GM11168 (cell line): ENCODE measurements around the gene PRRC2B.

Experiments
- in situ Hi-C: fragments of 300-500 bp; cut with MboI; formaldehyde crosslinking; loops from one replicate; pipeline ENCODE4 v1.12.0; 2022; ENCODE audit warnings: low sequenced_read_pairs; ENCODE audit not compliant: unreplicated experiment

Gene PRRC2B

DNA sequence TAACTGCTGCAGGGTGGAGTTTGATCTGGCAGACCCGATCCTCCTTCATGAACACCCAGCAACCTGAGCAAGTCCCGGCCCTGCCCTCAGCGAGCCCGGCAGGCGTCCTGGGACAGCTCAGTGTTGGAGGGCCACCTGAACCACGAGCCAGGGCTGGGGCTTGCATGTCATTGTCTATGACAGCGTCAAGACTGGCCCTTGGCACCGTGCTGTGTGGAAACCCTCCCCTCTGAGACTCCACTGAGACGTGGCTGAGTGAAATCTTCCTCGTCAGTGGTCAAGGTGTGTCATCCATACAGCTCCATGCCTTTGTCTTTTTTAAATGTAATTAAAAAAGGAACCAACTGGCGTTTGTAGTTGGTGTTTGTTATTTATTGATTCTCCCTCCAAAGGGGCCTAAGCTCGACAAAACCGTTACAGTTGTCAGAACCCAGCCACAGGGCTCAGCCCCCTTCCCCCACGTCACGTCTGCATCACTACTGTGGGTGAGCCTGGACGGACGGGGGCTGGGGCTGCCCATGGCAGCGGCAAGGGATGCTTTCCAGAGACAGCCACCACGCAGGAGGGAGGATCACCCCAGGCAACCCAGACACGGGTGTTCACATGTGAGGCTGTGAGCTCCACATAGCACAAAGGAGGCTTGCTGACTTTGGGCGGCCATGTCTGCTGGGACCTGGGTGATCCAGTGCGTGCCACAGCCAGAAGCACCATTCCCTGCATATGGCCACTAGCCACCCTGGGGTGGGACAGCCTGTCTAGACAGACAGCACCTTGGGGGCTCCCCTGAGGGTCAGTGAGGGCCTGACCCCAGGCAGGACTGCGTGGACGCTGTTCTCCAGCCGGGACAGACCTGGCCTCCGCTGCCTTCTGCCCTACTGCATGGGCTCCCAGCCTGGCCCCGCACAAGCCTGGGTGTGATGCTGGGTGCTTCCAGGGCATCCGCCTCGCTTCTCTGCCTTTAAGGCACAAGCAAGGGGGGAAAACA, 129.9 kb downstream of the PRRC2B start:
- in situ Hi-C loops, result loop anchor here (25.0 kb wide), 1 partner anchor 714 kb away; no protein-coding TSS in a partner anchor

DNA sequence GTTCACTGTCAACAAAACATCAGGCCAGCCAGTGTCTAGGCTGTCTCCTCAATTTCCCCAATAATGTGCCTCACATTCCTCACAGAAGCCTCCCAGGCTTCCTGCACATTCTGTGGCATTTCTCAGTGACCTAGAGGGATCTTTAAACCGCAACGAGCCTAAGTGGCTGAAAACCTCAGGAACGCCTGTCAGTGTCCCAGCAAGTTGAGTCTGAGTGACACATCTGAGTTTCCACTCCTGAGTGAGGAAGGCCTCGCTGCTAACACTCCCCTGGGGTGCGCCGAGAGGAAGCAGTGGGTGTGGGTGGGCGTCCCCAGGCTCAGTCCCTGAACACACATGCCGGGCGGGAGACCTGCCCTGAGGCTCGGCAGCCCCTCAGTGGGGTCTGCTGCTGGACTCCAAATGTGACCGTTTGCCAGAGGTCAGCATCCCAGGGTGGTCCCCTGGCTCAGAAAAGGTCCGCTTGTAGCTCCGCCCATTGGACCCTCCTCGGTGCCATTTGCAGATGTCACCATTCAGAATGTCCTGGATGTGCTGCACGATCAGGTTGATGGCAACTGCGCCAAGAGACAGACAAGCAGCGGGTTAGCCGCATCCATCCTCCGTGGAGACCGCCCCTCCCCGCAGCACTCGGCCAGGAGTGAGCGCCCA, 130.9 kb downstream of the PRRC2B start:
- in situ Hi-C loops, result loop anchor here (25.0 kb wide), 1 partner anchor 713 kb away; no protein-coding TSS in a partner anchor

DNA sequence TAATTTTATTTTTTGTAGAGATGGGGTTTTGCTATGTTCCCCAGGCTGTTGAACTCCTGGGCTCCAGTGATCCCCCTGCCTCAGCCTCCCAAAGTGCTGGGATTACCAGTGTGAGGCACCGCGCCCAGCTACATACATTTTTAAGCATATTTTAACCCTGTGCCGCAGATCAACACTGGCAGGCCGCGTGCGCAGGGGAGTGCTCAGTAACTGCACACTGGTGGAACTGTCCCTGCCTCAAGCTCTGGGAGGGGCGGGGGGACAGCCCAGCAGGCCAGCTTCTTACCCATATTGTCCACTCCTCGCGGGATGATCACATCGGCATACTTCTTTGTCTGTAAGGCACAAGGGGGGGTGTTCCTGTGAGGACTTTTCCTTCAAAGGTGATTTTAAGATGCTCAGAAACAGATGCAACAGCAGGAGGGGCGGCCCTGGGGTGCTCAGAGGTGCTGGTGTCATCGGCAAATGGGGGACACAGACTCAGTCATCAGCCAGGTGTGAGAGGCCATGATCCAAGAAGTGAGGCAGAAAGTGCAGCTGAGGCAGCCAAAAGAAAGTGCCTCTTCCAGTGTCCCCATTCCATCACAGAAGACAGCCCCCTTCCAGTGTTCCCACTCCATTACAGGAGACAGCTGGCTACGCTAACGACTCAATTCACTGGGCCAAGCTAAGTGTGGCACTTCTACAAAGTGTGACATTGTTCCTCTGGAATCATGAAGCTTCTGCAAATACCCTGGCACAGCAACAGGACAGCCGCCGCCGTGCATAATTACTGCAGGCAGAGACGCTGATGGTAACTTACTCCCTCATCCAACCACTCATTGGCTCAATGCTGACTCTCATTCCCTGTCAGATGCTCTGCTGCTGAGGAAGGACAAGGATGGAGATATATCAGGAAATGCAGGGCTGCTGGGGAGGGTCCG, 132.0 kb downstream of the PRRC2B start:
- in situ Hi-C loops, result no loop called here

DNA sequence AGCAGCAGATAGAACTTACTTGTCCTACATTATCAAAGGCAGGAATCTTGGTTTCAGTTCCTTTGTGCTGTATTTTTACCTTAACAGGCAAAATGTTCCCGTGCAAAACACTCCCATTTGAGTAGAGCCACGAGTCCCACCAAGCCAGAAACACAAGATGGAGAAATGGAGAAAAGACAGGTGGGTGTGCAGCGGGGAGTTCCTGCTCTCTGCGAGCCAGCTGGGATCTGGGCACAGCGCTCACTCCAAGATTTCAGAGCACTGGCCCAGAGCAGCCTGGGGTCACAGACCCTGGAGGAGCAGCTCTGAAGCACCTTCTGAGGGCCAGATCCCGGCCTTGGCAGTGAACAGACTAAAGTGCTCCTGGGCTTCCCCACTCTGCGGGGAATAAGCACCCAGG, 134.3 kb downstream of the PRRC2B start:
- in situ Hi-C loops, result no loop called here

DNA sequence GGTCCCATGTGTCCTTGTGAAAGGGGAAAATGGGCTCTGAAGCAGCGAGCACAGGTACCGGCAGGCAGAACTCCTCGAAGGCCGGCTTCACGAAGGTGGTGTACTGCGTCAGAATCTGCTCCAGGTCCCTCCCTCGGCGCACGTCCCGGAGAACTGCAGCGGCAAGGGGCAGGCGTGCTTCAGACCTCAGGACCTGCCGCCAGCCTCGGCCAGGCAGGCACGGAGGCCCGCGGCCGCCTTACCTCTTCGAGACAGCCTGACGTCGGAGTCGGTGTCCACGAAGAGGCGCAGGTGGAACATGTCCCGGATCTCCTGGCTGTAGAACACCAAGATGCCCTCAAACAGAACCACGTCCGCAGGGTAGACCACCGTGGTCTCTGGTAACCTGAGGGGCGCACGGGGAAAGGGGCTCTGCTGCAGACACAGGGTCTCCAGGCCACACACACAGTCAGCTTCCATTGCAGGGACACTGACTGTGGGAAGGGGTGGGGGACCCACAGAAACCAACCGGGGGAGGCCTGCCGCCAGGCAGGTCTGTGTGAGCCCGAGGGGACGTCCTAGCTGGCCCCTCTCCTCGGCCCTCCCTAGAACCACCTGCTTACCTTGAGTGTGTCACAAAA, 135.1 kb downstream of the PRRC2B start:
- in situ Hi-C loops, result no loop called here

DNA sequence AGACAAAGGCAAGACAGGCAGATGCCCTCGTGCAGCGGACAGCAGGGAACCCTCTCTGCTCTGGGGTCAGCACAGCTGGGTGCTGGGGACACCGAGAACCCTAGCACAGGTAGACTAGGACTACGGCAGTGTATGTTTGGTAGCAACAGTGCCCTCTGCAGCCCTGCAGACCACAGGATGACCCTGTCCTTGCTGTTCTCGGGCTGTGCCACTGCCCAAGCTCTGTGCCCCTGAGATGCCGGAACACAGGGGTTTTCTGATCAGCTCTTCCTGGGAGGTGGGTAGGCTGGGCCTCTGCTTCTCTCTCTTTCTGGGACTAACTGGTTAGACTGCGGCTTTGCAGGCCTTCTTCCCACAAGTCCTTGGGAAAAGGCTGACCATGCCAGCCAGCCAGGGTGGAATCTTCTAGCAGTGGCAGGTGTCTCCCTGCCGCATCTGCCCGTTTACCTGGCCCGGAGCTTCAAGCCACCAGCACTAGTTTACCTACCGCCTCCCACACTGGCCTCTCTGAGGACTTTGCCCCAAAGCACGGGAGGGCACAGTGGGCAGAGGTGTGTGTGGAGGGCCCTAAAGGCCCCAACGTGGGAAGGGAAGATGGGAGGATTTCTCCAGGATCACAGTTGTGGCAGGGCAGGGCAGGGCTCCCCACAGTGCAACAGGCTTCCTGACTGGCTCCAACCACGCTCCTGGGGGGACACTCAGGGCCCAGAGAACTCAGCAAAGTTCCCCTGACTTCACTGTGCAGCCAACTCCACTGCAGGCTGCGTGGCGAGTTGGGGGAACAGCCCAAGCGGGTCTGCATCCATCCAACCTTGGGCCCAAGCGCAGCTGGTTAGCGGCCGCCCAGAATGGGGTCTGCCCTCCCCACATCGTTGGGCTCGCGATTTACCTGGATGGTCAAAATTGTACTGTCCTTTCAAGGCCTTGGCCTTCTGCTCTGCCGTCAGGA, 136.0 kb downstream of the PRRC2B start:
- in situ Hi-C loops, result no loop called here

DNA sequence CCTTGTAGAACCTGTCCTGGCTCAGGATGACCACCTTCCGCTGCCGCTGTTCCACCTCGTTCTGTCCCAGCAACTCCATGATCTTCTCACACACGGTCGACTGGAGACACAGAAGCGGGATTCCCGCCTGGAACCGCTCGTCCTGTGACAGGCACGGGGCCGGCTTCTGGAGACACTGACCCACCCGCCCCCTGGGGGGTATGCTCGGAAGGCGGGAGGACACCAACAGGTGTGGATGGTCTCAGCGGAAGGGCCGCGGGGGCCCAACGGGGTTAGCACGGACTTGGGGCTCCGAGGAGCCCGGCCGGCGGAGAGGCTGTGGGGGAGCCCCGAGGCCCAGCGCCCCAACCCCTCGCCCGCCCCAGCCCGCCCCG, 136.6 kb downstream of the PRRC2B start:
- in situ Hi-C loops, result no loop called here

DNA sequence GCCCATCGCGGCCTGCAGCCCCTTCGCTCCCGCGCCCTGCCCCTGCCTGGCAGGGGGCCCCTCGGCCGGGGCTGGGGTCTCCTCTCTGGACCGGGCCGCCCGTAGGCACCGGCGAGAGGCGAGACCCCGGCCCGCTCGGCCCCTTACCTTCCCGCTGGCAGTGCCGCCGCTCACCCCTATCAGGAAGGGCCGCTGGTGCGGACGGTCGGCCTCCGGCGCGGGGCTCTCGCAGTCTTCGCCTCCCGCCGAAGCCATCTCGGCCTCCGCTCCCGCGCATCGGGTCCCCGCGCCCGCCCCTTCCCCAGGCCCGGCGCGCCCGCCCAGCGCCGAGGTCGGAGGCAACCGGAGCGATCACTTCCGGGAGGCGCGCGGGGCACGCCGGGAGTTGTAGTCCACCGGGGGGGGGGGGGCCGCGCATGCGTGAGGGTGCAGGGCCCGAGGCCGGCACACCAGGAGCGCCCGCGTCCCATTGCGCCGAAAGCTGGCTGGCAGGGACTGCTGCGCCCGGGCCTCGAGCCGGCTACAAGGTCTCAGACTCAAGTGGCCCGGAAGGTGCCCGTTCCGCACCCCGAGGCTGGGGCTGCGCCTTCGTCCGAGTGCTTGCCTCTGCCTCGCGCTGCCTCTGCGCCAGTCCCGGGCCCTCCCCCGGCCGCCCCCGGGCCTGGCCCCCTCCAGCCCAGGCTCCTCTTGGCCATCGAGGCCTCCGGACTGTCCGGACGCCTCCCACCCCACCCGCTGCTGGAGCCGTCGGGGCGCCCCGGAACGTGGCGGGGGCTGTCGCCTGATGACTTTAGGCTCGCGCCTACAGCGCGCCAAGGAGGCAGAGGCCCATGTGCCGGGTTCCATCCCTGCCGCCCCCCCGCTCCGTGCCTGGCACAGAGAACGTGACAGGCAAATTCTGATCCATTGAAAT, 137.3 kb downstream of the PRRC2B start, which contains the start of gene UCK1:
UCK1 (minus strand) TSS at position 344 of the 913 bp plus-strand sequence; CDS start at position 255, 89 bp downstream.
- in situ Hi-C loops, result no loop called here

DNA sequence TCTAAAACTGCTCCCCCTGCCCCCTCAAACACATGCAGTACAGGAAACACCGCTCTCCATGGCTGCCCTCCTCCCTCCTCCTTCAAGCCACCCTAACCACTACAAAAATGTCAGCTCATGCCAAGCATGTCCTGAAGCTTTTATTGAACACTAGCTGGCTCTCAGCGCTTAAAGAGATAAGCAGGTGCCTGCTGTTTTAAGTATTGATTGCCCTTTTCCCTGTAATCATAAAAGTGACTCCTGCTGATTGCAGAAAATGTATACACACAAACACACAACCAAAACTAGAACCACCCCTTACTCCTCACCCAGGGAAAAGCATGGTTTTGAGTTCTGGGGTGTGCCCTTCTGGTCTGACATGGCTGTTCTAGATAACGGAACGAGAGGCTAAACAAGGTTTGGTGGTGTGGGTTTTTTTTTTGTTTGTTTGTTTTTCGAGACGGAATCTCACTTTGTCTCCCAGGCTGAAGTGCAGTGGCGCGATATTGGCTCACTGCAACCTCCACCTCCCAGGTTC, 140.9 kb downstream of the PRRC2B start:
- in situ Hi-C loops, result no loop called here

DNA sequence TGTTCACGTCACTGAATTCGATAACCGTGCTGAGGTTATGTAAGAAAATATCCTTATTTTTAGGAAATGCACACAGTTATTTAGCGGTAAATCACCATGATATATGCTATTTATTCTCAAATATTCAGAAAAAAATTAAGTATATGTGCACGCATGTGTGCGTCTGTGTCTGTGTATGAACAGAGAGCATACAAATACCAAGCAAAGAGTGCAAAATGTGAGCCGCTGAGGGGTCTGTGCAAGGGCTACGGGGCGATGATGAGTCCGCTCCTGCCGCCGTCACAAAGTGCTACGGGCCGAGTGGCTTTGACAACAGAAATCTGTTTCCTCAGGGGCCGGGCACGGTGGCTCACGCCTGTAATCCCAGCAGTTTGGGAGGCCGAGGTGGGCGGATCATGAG, 144.1 kb downstream of the PRRC2B start:
- in situ Hi-C loops, result no loop called here

DNA sequence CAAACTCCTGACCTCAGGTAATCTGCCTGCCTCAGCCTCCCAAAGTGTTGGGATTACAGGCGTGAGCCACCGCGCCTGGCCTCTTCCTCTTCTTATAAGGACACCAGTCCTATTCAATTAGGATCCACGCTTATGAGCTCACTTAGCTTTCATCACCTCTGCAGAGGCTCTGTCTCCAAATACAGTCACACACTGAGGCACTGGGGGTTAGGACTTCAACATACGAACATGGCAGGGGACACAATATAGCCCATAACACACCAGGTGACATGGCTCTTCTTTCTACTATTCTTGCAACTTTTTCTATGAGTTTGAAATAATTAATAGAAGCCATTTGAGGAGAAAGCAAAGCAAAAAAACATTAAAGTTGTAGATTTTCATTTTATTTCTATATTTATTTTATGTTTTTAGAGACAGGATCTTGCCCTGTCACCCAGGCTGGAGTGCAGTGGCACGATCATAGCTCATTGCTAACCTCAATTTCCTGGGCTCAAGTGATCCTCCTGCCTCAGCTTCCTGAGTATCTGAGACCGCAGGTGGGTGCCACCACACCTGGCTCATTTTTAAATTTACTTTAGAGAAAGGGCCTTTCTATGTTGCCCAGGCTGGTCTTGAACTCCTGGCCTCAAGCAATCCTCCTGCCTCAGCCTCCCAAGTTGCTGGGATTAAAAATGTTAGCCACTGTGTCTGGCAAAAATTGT, 145.5 kb downstream of the PRRC2B start:
- in situ Hi-C loops, result no loop called here

DNA sequence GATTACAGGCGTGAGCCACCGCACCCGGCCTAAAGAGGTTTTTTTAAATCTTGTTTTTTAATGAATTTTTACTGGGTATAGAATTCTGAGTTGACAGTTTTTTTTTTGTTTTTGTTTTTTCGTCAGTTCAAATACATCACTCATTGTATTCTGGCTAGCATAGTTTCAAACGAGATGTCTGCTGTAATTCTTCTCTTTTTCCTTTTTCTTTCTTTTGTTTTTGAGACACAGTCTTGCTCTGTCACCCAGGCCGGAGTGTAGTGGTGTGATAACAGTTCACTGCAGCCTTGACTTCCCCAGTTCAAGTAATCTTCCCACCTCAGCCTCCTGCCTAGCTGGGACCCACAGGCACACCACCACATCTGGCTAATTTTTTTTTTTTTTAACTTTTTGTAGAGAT, 149.3 kb downstream of the PRRC2B start:
- in situ Hi-C loops, result no loop called here

DNA sequence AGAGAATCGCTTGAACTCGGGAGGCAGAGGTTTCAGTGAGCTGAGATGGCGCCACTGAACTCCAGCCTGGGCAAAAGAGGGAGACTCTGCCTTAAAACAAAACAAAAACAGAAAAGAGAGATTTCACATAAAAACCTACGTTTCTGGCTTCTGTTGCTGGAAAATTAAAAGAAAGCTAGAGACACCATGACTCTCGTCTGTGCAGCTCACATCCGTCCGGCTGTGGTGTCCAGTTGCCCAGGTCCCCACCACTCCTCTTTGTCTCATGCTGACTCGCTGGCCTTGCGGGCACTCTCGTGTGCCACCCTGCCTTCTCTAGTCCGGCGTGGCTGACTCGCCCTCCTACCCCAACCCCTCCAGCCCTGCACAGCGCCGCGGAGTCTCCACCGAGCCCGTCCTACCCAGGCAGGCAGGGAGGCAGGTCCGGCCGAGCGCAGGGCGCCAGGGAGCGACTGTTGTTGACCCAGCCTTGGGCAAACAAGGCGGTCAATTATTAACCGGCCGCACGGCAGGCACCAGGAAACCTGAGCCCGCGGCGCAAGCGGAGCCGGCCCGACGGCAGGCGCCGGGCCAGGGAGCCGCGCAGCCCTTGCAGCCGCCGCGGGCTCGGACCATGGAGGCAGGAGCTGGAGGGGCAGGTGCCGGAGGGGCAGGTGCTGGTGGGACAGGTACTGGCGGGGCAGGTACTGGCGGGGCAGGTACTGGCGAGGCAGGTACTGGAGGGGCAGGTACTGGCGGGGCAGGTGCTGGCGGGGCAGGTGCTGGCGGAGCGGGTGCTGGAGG, 151.3 kb downstream of the PRRC2B start, which contains the start of gene PRRT1B:
PRRT1B (plus strand) TSS at position 521 of the 783 bp plus-strand sequence; CDS start at position 614, 93 bp downstream.
- in situ Hi-C loops, result no loop called here

DNA sequence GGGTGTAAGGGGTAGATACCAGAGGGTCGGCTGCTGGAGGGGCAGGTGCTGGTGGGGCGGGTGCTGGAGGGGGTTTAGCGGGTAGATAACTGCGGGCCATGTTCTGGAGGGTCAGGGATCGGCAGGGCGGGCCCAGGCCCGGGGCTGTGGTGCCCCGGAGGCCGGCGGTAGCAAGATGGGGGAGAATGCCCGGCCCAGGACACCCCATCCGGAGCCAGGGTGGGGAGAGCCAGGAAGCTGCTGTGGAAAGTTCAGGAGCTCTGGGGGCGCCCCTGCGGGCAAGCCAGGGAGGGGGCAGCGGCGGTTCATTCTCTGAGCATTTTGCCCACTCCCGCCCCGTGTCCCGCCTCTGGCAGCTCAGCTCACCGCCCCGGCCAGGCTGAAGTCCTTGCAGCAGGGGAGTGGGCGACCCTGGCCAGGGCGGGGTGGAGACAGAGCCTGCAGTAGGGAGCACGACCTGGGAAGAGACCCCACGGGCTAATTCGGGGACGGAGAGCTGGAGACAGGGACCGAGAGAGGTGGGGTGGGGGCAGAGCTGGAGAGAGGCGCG, 152.0 kb downstream of the PRRC2B start:
- in situ Hi-C loops, result no loop called here

DNA sequence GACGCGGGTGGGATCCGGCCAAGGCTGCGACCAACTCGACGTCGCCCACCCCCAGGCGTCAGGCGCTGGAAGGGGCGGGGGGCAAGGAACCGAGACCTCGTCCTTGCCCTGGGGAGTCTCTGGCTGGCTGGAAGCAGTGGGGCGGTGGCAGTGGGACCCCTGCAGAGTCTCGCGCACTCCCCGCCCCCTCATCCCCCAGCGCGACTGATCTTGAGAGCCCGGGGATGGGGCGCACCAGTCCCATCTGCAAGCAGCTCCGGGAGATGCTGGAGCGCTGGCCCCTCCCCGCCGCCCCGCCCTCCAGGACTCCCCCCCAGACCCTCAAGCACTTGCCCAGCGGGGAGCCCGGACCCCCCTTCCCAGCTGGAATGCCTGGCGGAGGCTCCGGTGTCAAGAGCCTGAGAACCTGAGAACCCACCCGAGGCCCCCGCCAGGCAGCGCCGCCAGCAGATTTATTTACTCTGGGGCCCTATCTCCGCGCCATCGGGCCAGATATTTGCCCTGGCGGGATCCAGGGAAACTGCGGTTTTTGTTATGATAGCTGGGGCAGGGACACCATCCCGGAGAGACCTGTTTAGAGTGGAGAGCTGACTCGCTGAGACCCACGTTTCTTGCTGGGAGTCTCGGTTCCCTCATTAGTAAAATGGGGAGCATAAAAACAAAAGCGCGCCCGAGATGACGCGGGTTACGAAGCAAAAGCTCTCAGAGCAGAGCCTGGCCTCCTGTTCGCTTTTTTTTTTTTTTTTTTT, 152.6 kb downstream of the PRRC2B start:
- in situ Hi-C loops, result no loop called here
